ENCODE measurements around the gene CAST. TPM values are rescaled to one million over a fixed set of nuclear protein-coding genes. Genes with fewer than 3 reads are reported as not detected.

CAST gene
- total RNA-seq, 1 experiment from 2014 or later = 12.0 TPM

GRCh38 chr5:96634881-96635280 lies 27.3 kb upstream of the CAST start:
- no peak overlapping the region for H3K4me3 ChIP-seq (ENCODE audit: insufficient read depth, low read depth, low read length)
- DNase-seq = no peak
- no peaks in the 10 kb centered on the region for H3K36me3 ChIP-seq (replicated peaks; ENCODE audit: control insufficient read depth, insufficient read depth, low read length)
- no peaks in the 10 kb centered on the region for H3K27me3 ChIP-seq (ENCODE audit: control insufficient read depth, insufficient read depth, low read length)

- Histone ChIP-seq H3K4me3 (ENCODE audit: insufficient read depth, low read depth, low read length) (no peak overlapping the region), H3K36me3 (replicated peaks; ENCODE audit: control insufficient read depth, insufficient read depth, low read length) (no peaks in the 10 kb centered on the region), H3K27me3 (ENCODE audit: control insufficient read depth, insufficient read depth, low read length) (no peaks in the 10 kb centered on the region)
- DNase-seq = no peak
These were observed 26.1 kb upstream of the CAST start for GRCh38 chr5:96636046-96636445.

GRCh38 chr5:96636594-96636993 lies 25.6 kb upstream of the CAST start:
- no peak for DNase-seq
- H3K4me3 ChIP-seq (ENCODE audit: insufficient read depth, low read depth, low read length) = no peak overlapping the region
- H3K27me3 ChIP-seq (ENCODE audit: control insufficient read depth, insufficient read depth, low read length) = no peaks in the 10 kb centered on the region
- H3K36me3 ChIP-seq (replicated peaks; ENCODE audit: control insufficient read depth, insufficient read depth, low read length) = no peaks in the 10 kb centered on the region

GRCh38 chr5:96637196-96637595 lies 25.0 kb upstream of the CAST start:
- Histone ChIP-seq H3K36me3 (replicated peaks; ENCODE audit: control insufficient read depth, insufficient read depth, low read length) (no peaks in the 10 kb centered on the region), H3K4me3 (ENCODE audit: insufficient read depth, low read depth, low read length) (no peak overlapping the region), H3K27me3 (ENCODE audit: control insufficient read depth, insufficient read depth, low read length) (no peaks in the 10 kb centered on the region)
- DNase-seq = no peak

GRCh38 chr5:96638561-96638960 lies 23.6 kb upstream of the CAST start:
- no peak for DNase-seq
- no peak overlapping the region for H3K4me3 ChIP-seq (ENCODE audit: insufficient read depth, low read depth, low read length)
- H3K27me3 ChIP-seq (ENCODE audit: control insufficient read depth, insufficient read depth, low read length) = no peaks in the 10 kb centered on the region
- no peaks in the 10 kb centered on the region for H3K36me3 ChIP-seq (replicated peaks; ENCODE audit: control insufficient read depth, insufficient read depth, low read length)

GRCh38 chr5:96640696-96641095 lies 21.5 kb upstream of the CAST start:
- DNase-seq = no peak
- Histone ChIP-seq H3K27me3 (ENCODE audit: control insufficient read depth, insufficient read depth, low read length) (no peaks in the 10 kb centered on the region), H3K4me3 (ENCODE audit: insufficient read depth, low read depth, low read length) (no peak overlapping the region), H3K36me3 (replicated peaks; ENCODE audit: control insufficient read depth, insufficient read depth, low read length) (no peaks in the 10 kb centered on the region)

- Histone ChIP-seq H3K4me3 (ENCODE audit: insufficient read depth, low read depth, low read length) (no peak overlapping the region), H3K27me3 (ENCODE audit: control insufficient read depth, insufficient read depth, low read length) (no peaks in the 10 kb centered on the region)
- no peak for DNase-seq
These were observed 20.6 kb upstream of the CAST start for GRCh38 chr5:96641368-96642280.

GRCh38 chr5:96642281-96642640 lies 19.9 kb upstream of the CAST start:
- DNase-seq = no peak
- H3K36me3 ChIP-seq (replicated peaks; ENCODE audit: control insufficient read depth, insufficient read depth, low read length) = no peaks in the 10 kb centered on the region
- no peaks in the 10 kb centered on the region for H3K27me3 ChIP-seq (ENCODE audit: control insufficient read depth, insufficient read depth, low read length)
- no peak overlapping the region for H3K4me3 ChIP-seq (ENCODE audit: insufficient read depth, low read depth, low read length)

More at GRCh38 chr5:96641368-96642280, 20.6 kb upstream of the CAST start:
- H3K36me3 ChIP-seq (replicated peaks; ENCODE audit: control insufficient read depth, insufficient read depth, low read length) = no peaks in the 10 kb centered on the region

GRCh38 chr5:96645091-96645490 lies 17.1 kb upstream of the CAST start:
- DNase-seq = no peak
- Histone ChIP-seq H3K4me3 (ENCODE audit: insufficient read depth, low read depth, low read length) (no peak overlapping the region), H3K36me3 (replicated peaks; ENCODE audit: control insufficient read depth, insufficient read depth, low read length) (no peaks in the 10 kb centered on the region), H3K27me3 (ENCODE audit: control insufficient read depth, insufficient read depth, low read length) (no peaks in the 10 kb centered on the region)

- Histone ChIP-seq H3K27me3 (ENCODE audit: control insufficient read depth, insufficient read depth, low read length) (no peaks in the 10 kb centered on the region), H3K36me3 (replicated peaks; ENCODE audit: control insufficient read depth, insufficient read depth, low read length) (no peaks in the 10 kb centered on the region), H3K4me3 (ENCODE audit: insufficient read depth, low read depth, low read length) (no peak overlapping the region)
- DNase-seq = no peak
These were observed 14.2 kb upstream of the CAST start for GRCh38 chr5:96648023-96648422.

- Histone ChIP-seq H3K27me3 (ENCODE audit: control insufficient read depth, insufficient read depth, low read length) (no peaks in the 10 kb centered on the region), H3K4me3 (ENCODE audit: insufficient read depth, low read depth, low read length) (no peak overlapping the region), H3K36me3 (replicated peaks; ENCODE audit: control insufficient read depth, insufficient read depth, low read length) (no peaks in the 10 kb centered on the region)
- no peak for DNase-seq
These were observed 13.6 kb upstream of the CAST start for GRCh38 chr5:96648593-96648992.

- Histone ChIP-seq H3K36me3 (replicated peaks; ENCODE audit: control insufficient read depth, insufficient read depth, low read length) (no peaks in the 10 kb centered on the region), H3K27me3 (ENCODE audit: control insufficient read depth, insufficient read depth, low read length) (no peaks in the 10 kb centered on the region), H3K4me3 (ENCODE audit: insufficient read depth, low read depth, low read length) (no peak overlapping the region)
- DNase-seq = no peak
These were observed 12.9 kb upstream of the CAST start for GRCh38 chr5:96649251-96649662.

GRCh38 chr5:96649681-96650540 lies 12.3 kb upstream of the CAST start:
- Histone ChIP-seq H3K36me3 (replicated peaks; ENCODE audit: control insufficient read depth, insufficient read depth, low read length) (no peaks in the 10 kb centered on the region), H3K4me3 (ENCODE audit: insufficient read depth, low read depth, low read length) (no peak overlapping the region), H3K27me3 (ENCODE audit: control insufficient read depth, insufficient read depth, low read length) (no peaks in the 10 kb centered on the region)
- no peak for DNase-seq

GRCh38 chr5:96651047-96651446 lies 11.1 kb upstream of the CAST start:
- no peak overlapping the region for H3K4me3 ChIP-seq (ENCODE audit: insufficient read depth, low read depth, low read length)
- no peaks in the 10 kb centered on the region for H3K36me3 ChIP-seq (replicated peaks; ENCODE audit: control insufficient read depth, insufficient read depth, low read length)

More at GRCh38 chr5:96651047-96651446, 11.1 kb upstream of the CAST start:
- no peak for DNase-seq
- H3K27me3 ChIP-seq (ENCODE audit: control insufficient read depth, insufficient read depth, low read length) = no peaks in the 10 kb centered on the region

All from H7 (cell line).